Measurements from ENCODE around the gene FAM43B. TPM values are rescaled to one million over a fixed set of nuclear protein-coding genes. Genes with fewer than 3 reads are reported as not detected.

Gene FAM43B
- total and polyA plus RNA-seq, 2 donors (not counting 1 experiment from before 2014, with no cell fraction given), result not detected

GRCh38 chr1:20538760-20539551 is 13.4 kb upstream of the FAM43B start:
- H3K79me2 ChIP-seq (ENCODE audit: control insufficient read depth, insufficient read depth, low read length), result no peaks in the 10 kb centered on the region
- H3K4me3 ChIP-seq (ENCODE audit: control extremely low read depth in 1 of 5, extremely low read depth in 1 of 5, insufficient read depth in 1 of 5, low read depth in 2 of 5, low read length in 4 of 5), result no peak overlapping the region
- H3K4me1 ChIP-seq (ENCODE audit: control insufficient read depth in 2 of 2, insufficient read depth in 2 of 2, low read length in 2 of 2), result no peaks in the 10 kb centered on the region
- WGBS (ENCODE audit: insufficient coverage), result 75% methylated on average over 2 of the region's 3 CpGs
- no peak overlapping the region for H3K4me3 Mint-ChIP-seq
- H3K9me3 Mint-ChIP-seq (ENCODE audit: insufficient read depth), result no peaks in the 10 kb centered on the region
- no peak overlapping the region for H3K9ac ChIP-seq (ENCODE audit: low read length)
- no peak overlapping the region for H3K27ac Mint-ChIP-seq
- H2AFZ ChIP-seq (ENCODE audit: insufficient read depth, low read depth, low read length, poor library complexity, severe bottlenecking), result no peak overlapping the region
- H3K27me3 Mint-ChIP-seq, result peaks cover 43% of the 10 kb centered on the region
- ChIA-PET POLR2A (no interaction called here), CTCF (interaction anchor here (0.7 kb wide), 1 partner anchor 326 kb away, joined by 5 read pairs; no protein-coding TSS in a partner anchor)
- TF ChIP-seq EZH2 (IDR thresholded peaks at IDR 0.05; ENCODE audit: borderline replicate concordance, insufficient read depth, low read depth, low read length, poor library complexity, severe bottlenecking) (no peak), CTCF (IDR thresholded peaks at IDR 0.05) (no peak)
- peaks cover 0 to 9% (median 3%) of the 10 kb centered on the region in 4 experiments for H3K27me3 ChIP-seq (replicated peaks in 1 of 4; ENCODE audit: control extremely low read depth in 1 of 4, control insufficient read depth in 3 of 4, insufficient read depth in 4 of 4, low read length in 3 of 4)
- no peak for ATAC-seq (ENCODE audit: low read depth)
- no peaks in the 10 kb centered on the region for H4K20me1 ChIP-seq (ENCODE audit: control insufficient read depth, insufficient read depth, low read length, poor library complexity, severe bottlenecking)
- no peaks in the 10 kb centered on the region for H3K36me3 ChIP-seq (replicated peaks in 1 of 2; ENCODE audit: control extremely low read depth in 1 of 2, control insufficient read depth in 1 of 2, extremely low read depth in 1 of 2, insufficient read depth in 2 of 2, low read length in 1 of 2)
- DNase-seq, result no peak
- no peaks in the 10 kb centered on the region for H3K9me3 ChIP-seq (ENCODE audit: control extremely low read depth in 1 of 3, control insufficient read depth in 2 of 3, insufficient read depth in 1 of 3, low read length in 2 of 3)
- no peak overlapping the region for H3K4me2 ChIP-seq (replicated peaks; ENCODE audit: low read depth, low read length, poor library complexity, severe bottlenecking)
- no peaks in the 10 kb centered on the region for H3K4me1 Mint-ChIP-seq
- no peak overlapping the region for H3K27ac ChIP-seq (ENCODE audit: low read length in 2 of 2)
- intact Hi-C loops (cut with micrococcal nuclease), result no loop called here

- ATAC-seq (ENCODE audit: low read depth) (no peak), DNase-seq (no peak)
- Mint-ChIP-seq H3K4me3 (no peak overlapping the region), H3K27me3 (peaks cover 39% of the 10 kb centered on the region), H3K27ac (no peak overlapping the region), H3K4me1 (no peaks in the 10 kb centered on the region), H3K9me3 (ENCODE audit: insufficient read depth) (no peaks in the 10 kb centered on the region)
- Histone ChIP-seq H2AFZ (ENCODE audit: insufficient read depth, low read depth, low read length, poor library complexity, severe bottlenecking) (no peak overlapping the region), H3K4me3 (ENCODE audit: control extremely low read depth in 1 of 5, extremely low read depth in 1 of 5, insufficient read depth in 1 of 5, low read depth in 2 of 5, low read length in 4 of 5) (no peak overlapping the region), H3K79me2 (ENCODE audit: control insufficient read depth, insufficient read depth, low read length) (no peaks in the 10 kb centered on the region), H3K4me1 (ENCODE audit: control insufficient read depth in 2 of 2, insufficient read depth in 2 of 2, low read length in 2 of 2) (no peaks in the 10 kb centered on the region), H3K27me3 (replicated peaks in 1 of 4; ENCODE audit: control extremely low read depth in 1 of 4, control insufficient read depth in 3 of 4, insufficient read depth in 4 of 4, low read length in 3 of 4) (peaks cover 0 to 8% (median 1%) of the 10 kb centered on the region in 4 experiments), H4K20me1 (ENCODE audit: control insufficient read depth, insufficient read depth, low read length, poor library complexity, severe bottlenecking) (no peaks in the 10 kb centered on the region), H3K36me3 (replicated peaks in 1 of 2; ENCODE audit: control extremely low read depth in 1 of 2, control insufficient read depth in 1 of 2, extremely low read depth in 1 of 2, insufficient read depth in 2 of 2, low read length in 1 of 2) (no peaks in the 10 kb centered on the region), H3K4me2 (replicated peaks; ENCODE audit: low read depth, low read length, poor library complexity, severe bottlenecking) (no peak overlapping the region), H3K27ac (ENCODE audit: low read length in 2 of 2) (no peak overlapping the region), H3K9me3 (ENCODE audit: control extremely low read depth in 1 of 3, control insufficient read depth in 2 of 3, insufficient read depth in 1 of 3, low read length in 2 of 3) (no peaks in the 10 kb centered on the region), H3K9ac (ENCODE audit: low read length) (no peak overlapping the region)
- ChIA-PET POLR2A (no interaction called here), CTCF (no interaction called here)
- TF ChIP-seq EZH2 (IDR thresholded peaks at IDR 0.05; ENCODE audit: borderline replicate concordance, insufficient read depth, low read depth, low read length, poor library complexity, severe bottlenecking) (no peak), CTCF (IDR thresholded peaks at IDR 0.05) (no peak)
- intact Hi-C loops (cut with micrococcal nuclease), result no loop called here
- WGBS (ENCODE audit: insufficient coverage), result 100% methylated on average over 1 of the region's 1 CpG
Measured at GRCh38 chr1:20540281-20540680, 12.1 kb upstream of the FAM43B start.

All from B cell (primary cell).